Measurements from ENCODE around the gene PHF20. TPM values are rescaled to one million over a fixed set of nuclear protein-coding genes. Genes with fewer than 3 reads are reported as not detected.
"Not testable (repeated sequence)": the region's sequence is repeated elsewhere in the genome, so short reads cannot be mapped to it uniquely, and the experiment has no call there.

PHF20 gene
- polyA plus RNA-seq, 3 donors = 5.9 to 26.5 (median 16.0) TPM

GRCh38 chr20:35823937-35824336 is 52.1 kb downstream of the PHF20 start:
- H3K27ac ChIP-seq (ENCODE audit: low read depth, low read length) = no peak overlapping the region

DNA sequence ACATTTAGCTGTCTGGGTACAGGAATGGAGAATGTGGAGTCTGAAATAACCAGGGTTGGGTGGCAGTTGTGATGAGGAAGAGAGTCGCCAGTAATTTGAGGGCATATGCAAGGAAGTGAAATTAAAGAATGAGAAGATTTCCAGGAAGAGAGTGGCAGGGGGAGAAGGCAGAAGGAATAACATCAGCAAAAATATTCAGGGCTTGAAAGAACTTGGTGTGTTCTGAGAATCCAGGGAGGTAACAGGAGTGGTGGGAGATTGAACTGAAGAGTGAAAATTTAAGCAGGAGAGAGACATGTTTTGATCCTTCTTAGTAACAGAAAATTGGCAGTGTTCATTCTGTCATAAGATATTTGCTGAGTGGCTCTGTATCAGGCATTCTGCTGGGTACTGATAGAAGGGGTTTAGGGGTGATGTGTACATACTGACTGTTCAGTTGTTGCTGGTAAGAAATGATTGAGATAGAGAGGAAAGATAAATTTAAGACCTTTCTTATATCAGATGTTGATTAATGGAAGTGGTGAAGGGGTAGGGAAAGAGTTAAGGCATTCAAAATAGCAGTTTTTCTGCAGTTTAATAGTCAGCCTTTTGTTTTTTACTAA is 54.7 kb downstream of the PHF20 start:
- H3K27ac ChIP-seq (ENCODE audit: low read depth, low read length) = no peak overlapping the region
- WGBS, 3 donors = 84 to 97% (median 91%) methylated on average over 1 of the region's 1 CpG

More at GRCh38 chr20:35823937-35824336, 52.1 kb downstream of the PHF20 start:
- WGBS, 3 donors = 68 to 94% (median 90%) methylated on average over 2 of the region's 2 CpGs

- 73 to 80% (median 74%) methylated on average over 3 of the region's 3 CpGs for WGBS, 3 donors
- H3K27ac ChIP-seq (ENCODE audit: low read depth, low read length) = no peak overlapping the region
Measured at GRCh38 chr20:35828434-35828833, 56.6 kb downstream of the PHF20 start.

- 96 to 97% (median 96%) methylated on average over 4 of the region's 4 CpGs for WGBS, 3 donors
- no peak overlapping the region for H3K27ac ChIP-seq (ENCODE audit: low read depth, low read length)
Measured at GRCh38 chr20:35828916-35829315, 57.1 kb downstream of the PHF20 start.

GRCh38 chr20:35830264-35830663 is 58.4 kb downstream of the PHF20 start:
- no peak overlapping the region for H3K27ac ChIP-seq (ENCODE audit: low read depth, low read length)

DNA sequence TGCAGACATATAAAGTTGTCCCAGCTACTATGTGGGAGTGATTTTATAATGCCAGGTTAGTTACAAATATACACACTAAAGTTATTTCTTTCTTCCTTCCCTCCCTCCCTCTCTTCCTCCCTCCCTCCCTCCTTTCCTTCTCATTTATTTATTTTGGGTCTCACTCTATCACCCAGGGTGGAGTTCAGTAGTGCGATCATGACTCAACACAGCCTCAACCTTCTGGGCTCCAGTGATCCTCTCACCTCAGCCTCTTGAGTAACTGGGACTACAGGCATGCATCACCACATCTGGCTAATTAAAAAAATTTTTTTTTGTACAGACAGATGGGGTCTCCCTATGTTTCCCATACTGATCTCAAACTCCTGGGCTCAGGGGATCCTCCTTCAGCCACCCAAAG is 59.2 kb downstream of the PHF20 start:
- H3K27ac ChIP-seq (ENCODE audit: low read depth, low read length) = no peak overlapping the region
- 77 to 95% (median 89%) methylated on average over 1 of the region's 1 CpG for WGBS, 3 donors

GRCh38 chr20:35831971-35832370 is 60.2 kb downstream of the PHF20 start:
- 88 to 91% (median 90%) methylated on average over 2 of the region's 2 CpGs for WGBS, 3 donors
- no peak overlapping the region for H3K27ac ChIP-seq (ENCODE audit: low read depth, low read length)

DNA sequence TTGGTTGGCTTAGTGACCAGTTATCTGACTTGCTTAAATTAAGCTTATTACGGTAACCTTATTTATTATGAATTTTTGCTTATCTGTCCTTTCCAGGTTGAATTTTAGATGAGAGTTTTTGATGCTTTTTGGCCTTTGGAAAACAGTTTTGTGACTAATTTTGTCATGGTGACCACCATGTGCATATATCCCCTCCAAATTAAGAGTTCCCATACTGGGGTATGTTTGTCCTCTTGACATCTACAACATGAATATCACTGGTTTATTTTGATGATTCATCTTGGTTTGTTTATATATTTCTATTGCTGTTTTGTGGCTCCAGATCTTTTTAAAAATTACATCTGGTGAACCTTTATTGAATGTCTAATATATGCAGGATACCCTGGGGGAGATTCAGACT is 61.4 kb downstream of the PHF20 start:
- WGBS, 3 donors = 92 to 100% (median 94%) methylated on average over 1 of the region's 1 CpG
- no peak overlapping the region for H3K27ac ChIP-seq (ENCODE audit: low read depth, low read length)

GRCh38 chr20:35837577-35838195 is 65.9 kb downstream of the PHF20 start:
- H3K27ac ChIP-seq (ENCODE audit: low read depth, low read length) = no peak overlapping the region
- 88 to 93% (median 90%) methylated on average over 6 of the region's 6 CpGs for WGBS, 3 donors

GRCh38 chr20:35838205-35838604 is 66.4 kb downstream of the PHF20 start:
- H3K27ac ChIP-seq (ENCODE audit: low read depth, low read length) = no peak overlapping the region
- WGBS, 3 donors = 80 to 87% (median 85%) methylated on average over 4 of the region's 4 CpGs

DNA sequence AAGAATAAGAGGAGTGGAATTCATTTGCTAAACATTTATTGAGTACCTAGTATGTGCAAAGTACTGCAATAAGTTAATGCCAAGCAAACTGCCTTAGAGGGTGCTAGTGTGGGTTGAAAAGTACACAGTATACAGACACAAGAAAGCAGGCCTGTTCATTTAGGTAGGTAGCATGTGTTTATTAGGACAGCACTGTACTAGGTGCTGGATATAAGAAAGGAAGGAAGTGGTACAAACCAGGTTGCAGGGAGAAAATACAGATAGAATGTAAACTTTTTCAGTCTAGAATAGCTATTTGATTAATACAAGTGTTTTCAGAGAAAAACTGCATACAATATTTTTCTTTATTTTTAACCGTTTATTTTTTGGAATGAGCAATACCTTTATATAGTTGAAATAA is 68.1 kb downstream of the PHF20 start:
- WGBS, 3 donors = 91 to 94% (median 92%) methylated on average over 1 of the region's 1 CpG
- no peak overlapping the region for H3K27ac ChIP-seq (ENCODE audit: low read depth, low read length)

DNA sequence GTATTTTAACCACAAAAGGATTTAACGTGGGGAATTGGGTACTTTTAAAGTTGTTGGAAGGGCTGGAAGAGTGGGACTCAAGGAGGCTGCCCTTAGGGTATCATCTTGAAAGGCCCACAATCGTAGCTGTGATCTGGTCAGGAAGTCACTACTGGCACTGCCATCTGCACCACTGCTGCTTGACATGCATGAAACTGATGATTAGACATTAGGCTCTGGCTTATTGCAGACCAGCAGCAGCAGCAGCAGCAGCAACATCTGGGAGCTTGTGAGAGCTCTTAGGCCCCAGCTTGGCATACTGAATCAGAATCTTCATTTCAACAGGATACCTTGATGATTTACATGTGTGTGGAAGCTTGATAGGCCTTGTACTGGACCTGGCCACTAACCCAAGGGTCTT is 68.6 kb downstream of the PHF20 start:
- H3K27ac ChIP-seq (ENCODE audit: low read depth, low read length) = no peak overlapping the region
- 63 to 86% (median 76%) methylated on average over 2 of the region's 2 CpGs for WGBS, 3 donors

- WGBS, 3 donors = 98 to 99% (median 98%) methylated on average over 5 of the region's 5 CpGs
- H3K27ac ChIP-seq (ENCODE audit: low read depth, low read length) = no peak overlapping the region
Measured at GRCh38 chr20:35842361-35842760, 70.5 kb downstream of the PHF20 start.

DNA sequence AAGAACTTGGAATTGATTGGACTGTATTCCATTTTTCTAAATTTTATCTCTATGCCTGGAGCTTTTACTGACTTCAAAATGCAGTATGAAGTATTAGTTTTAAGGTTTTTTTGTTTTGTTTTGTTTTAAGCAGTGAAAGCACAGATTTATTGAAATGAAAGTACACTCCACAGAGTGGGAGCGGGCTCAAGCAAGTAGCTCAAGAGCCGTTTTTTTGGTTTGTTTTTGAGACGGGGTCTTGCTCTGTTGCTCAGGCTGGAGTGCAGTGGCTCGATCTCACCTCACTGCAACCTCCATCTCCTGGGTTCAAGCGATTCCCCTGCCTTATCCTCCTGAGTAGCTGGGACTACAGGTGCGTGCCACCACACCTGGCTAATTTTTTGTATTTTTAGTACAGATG is 72.1 kb downstream of the PHF20 start:
- 95 to 98% (median 97%) methylated on average over 6 of the region's 6 CpGs for WGBS, 3 donors

DNA sequence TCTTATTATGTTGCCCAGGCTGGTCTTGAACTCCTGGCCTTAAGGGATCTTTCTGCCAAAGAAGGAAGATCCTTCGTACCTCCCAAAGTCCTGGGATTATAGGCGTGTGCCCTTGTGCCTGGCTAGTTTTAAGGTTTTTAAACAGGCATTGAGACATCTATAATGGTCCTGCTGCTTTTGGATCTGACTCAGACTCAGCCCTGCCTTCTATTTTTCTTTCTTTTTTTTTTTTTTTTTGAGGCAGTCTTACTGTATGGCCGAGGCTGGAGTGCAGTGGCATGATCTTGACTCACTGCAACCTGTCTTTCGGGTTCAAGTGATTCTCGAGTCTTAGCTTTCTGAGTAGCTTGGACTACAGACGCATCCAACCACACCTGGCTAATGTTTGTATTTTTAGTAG is 73.7 kb downstream of the PHF20 start:
- WGBS, 3 donors = 84 to 98% (median 95%) methylated on average over 6 of the region's 6 CpGs

More for the DNA sequence above, 72.1 kb downstream of the PHF20 start:
- H3K27ac ChIP-seq (ENCODE audit: low read depth, low read length) = not testable (repeated sequence)

GRCh38 chr20:35849706-35850105 is 77.9 kb downstream of the PHF20 start:
- no peak overlapping the region for H3K27ac ChIP-seq (ENCODE audit: low read depth, low read length)
- 53 to 74% (median 56%) methylated on average over 4 of the region's 4 CpGs for WGBS, 3 donors

More for the DNA sequence above, 73.7 kb downstream of the PHF20 start:
- no peak overlapping the region for H3K27ac ChIP-seq (ENCODE audit: low read depth, low read length)

DNA sequence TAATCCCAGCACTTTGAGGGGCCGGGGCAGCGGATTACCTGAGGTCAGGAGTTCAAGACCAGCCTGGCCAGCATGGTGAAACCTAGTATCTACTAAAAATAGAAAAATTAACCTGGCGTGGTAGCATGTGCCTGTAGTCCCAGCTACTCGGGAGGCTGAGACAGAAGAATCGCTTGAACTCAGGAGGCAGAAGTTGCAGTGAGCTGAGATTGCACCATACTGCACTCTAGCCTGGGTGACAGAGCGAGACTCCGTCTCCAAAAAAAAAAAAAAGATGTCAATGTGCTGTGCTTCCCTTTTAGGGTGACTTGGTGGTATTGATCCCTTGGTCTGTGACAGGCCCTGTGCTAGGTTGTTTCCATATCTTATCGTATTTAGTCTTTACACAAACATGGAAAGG is 79.8 kb downstream of the PHF20 start:
- not testable (repeated sequence) for H3K27ac ChIP-seq (ENCODE audit: low read depth, low read length)
- WGBS, 3 donors = 48 to 78% (median 74%) methylated on average over 8 of the region's 8 CpGs

GRCh38 chr20:35854713-35855348 is 83.0 kb downstream of the PHF20 start:
- no peak overlapping the region for H3K27ac ChIP-seq (ENCODE audit: low read depth, low read length)
- WGBS, 3 donors = 95 to 100% (median 98%) methylated on average over 2 of the region's 2 CpGs

DNA sequence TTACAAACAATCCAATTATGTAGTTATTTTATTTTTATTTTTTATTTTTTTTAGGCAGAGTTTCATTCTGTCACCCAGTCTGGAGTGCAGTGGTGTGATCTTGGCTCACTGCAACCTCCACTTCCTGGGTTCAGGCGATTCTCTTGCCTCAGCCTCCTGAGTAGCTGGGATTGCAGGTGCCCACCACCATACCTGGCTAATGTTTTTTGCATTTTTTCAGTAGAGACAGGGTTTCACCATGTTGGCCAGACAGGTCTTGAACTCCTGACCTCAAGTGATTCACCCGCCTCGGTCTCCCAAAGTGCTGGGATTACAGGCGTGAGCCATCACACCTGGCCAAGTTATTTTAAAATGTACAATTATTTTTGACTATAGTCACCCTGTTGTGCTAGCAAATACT is 83.8 kb downstream of the PHF20 start:
- not testable (repeated sequence) for H3K27ac ChIP-seq (ENCODE audit: low read depth, low read length)
- 94 to 98% (median 95%) methylated on average over 4 of the region's 4 CpGs for WGBS, 3 donors

GRCh38 chr20:35856866-35857265 is 85.1 kb downstream of the PHF20 start:
- H3K27ac ChIP-seq (ENCODE audit: low read depth, low read length) = no peak overlapping the region
- 90 to 94% (median 93%) methylated on average over 4 of the region's 4 CpGs for WGBS, 3 donors
